A673 (cell line): Measurements from ENCODE around the gene DYDC2. TPM values are rescaled to one million over a fixed set of nuclear protein-coding genes. Genes with fewer than 3 reads are reported as not detected.

Source experiments
- BruUV-seq: library from RNA; stranded (reverse); fragments of 400-500 nt; replicated peaks from 2 replicates; lab custom pipeline; 2021; lab: Mats Ljungman, UMichigan
- CTCF ChIA-PET: fragments of 300-600 bp; sonication (Branson Sonifier 250); formaldehyde crosslinking; loops from one replicate; lab custom pipeline; 2022; ENCODE audit warnings: antibody characterized with exemption; lab: Charles Lee
- POLR2A ChIA-PET: fragments of 300-600 bp; sonication (Branson Sonifier 250); formaldehyde crosslinking; loops from one replicate; lab custom pipeline; 2022; ENCODE audit warnings: antibody characterized with exemption; ENCODE audit not compliant: low non-redundant PET; lab: Charles Lee
- DNase-seq: peaks from one replicate; pipeline ENCODE4 v3.0.0-alpha.2; 2015; ENCODE audit warnings: low spot score
- H3K27ac ChIP-seq: fragments of 200-600 bp; sonication (generic); 2 replicates; pipeline ENCODE4 v1.5.1; 2016; ENCODE audit warnings: mixed run types, low read depth, mild to moderate bottlenecking, mixed read lengths, antibody characterized with exemption, low read length; ENCODE audit not compliant: poor library complexity, severe bottlenecking
- H3K27me3 ChIP-seq: fragments of 200-600 bp; sonication (generic); replicated peaks from 2 replicates; pipeline ENCODE4 v1.6.1; 2017; ENCODE audit warnings: mixed run types, low read depth, mild to moderate bottlenecking, mixed read lengths, antibody characterized with exemption, low read length; ENCODE audit not compliant: insufficient read depth, poor library complexity
- H3K36me3 ChIP-seq: fragments of 200-600 bp; sonication (generic); 2 replicates; pipeline ENCODE4 v1.6.1; 2016; ENCODE audit warnings: mixed run types, mild to moderate bottlenecking, mixed read lengths, antibody characterized with exemption, low read length; ENCODE audit not compliant: insufficient read depth, poor library complexity, severe bottlenecking
- H3K4me1 ChIP-seq: fragments of 200-600 bp; sonication (generic); 2 replicates; pipeline ENCODE4 v1.6.1; 2017; ENCODE audit warnings: mixed run types, mild to moderate bottlenecking, mixed read lengths, antibody characterized with exemption, low read length; ENCODE audit not compliant: insufficient read depth, poor library complexity, severe bottlenecking
- H3K4me3 ChIP-seq: fragments of 200-600 bp; sonication (generic); 2 replicates; pipeline ENCODE4 v1.5.1; 2016; ENCODE audit warnings: low read depth, mixed run types, mild to moderate bottlenecking, mixed read lengths, low read length; ENCODE audit not compliant: poor library complexity, severe bottlenecking
- H3K9me3 ChIP-seq: fragments of 200-600 bp; sonication (generic); 2 replicates; pipeline ENCODE4 v1.6.1; 2016; ENCODE audit warnings: mixed run types, low read depth, mild to moderate bottlenecking, mixed read lengths, antibody characterized with exemption, low read length; ENCODE audit not compliant: poor library complexity, severe bottlenecking
- EZH2 ChIP-seq: fragments of 200-600 bp; sonication (generic); IDR thresholded peaks from 2 replicates; pipeline ENCODE4 v1.6.1; 2017; ENCODE audit warnings: borderline replicate concordance, low read depth, mild to moderate bottlenecking, mixed read lengths, antibody characterized with exemption, low read length; ENCODE audit not compliant: poor library complexity, severe bottlenecking
- intact Hi-C: fragments of 100-400 bp; cut with micrococcal nuclease; formaldehyde crosslinking; loops from one replicate; pipeline ENCODE4 v1.10.0; 2022; ENCODE audit not compliant: unreplicated experiment
- total RNA-seq: library from RNA; stranded (reverse); gene quantifications from 2 replicates; pipeline ENCODE4 v1.2.3, GENCODE V29; 2021
- TF ChIP-seq, protein P1 (sequence below): fragments of 300-800, 200-600 bp; sonication (generic); conservative IDR thresholded peaks from 2 replicates; pipeline ENCODE4 v1.5.1; 2017; ENCODE audit warnings: low read depth, mild to moderate bottlenecking, antibody characterized with exemption, low read length, moderate library complexity, mixed read lengths

DYDC2 gene
- total RNA-seq, 1 experiment from 2014 or later: not detected

DNA sequence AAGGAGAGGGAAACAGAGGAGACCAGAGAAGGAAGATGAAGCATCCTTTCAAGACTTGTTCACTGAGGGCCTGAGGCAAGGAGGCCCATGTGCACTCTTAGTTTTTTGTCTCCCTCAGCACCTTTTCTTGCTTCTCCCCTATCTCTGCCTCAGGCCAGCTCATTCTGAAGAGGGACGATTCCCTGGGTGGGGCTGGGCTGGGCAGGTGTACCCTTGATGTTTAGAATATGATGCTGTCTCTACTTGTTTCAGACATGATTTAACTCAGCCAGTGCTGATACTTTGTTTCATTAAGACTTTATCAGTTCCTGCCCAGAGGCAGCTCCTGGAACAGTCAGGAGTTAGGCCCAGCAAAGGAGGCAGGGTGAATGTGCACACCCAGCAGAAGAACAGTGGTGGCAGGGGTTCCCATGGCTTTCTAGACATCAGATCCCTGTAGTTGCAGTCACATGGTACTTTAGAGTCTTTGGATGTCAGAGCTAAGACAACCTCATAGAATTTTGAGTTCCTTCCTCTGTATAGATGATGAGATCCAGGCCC, 55.2 kb downstream of the DYDC2 start:
- Histone ChIP-seq H3K36me3 (no peaks in the 10 kb centered on the region), H3K4me1 (peaks cover 75% of the 10 kb centered on the region), H3K4me3 (no peak overlapping the region), H3K9me3 (no peaks in the 10 kb centered on the region), H3K27ac (peak overlapping the region; percentile 67), H3K27me3 (no peaks in the 10 kb centered on the region)
- intact Hi-C loops: no loop called here
- BruUV-seq: no TSS peak
- ChIA-PET CTCF (no interaction called here), POLR2A (no interaction called here)
- TF ChIP-seq EZH2: no peak
- TF ChIP-seq, protein P1, sequence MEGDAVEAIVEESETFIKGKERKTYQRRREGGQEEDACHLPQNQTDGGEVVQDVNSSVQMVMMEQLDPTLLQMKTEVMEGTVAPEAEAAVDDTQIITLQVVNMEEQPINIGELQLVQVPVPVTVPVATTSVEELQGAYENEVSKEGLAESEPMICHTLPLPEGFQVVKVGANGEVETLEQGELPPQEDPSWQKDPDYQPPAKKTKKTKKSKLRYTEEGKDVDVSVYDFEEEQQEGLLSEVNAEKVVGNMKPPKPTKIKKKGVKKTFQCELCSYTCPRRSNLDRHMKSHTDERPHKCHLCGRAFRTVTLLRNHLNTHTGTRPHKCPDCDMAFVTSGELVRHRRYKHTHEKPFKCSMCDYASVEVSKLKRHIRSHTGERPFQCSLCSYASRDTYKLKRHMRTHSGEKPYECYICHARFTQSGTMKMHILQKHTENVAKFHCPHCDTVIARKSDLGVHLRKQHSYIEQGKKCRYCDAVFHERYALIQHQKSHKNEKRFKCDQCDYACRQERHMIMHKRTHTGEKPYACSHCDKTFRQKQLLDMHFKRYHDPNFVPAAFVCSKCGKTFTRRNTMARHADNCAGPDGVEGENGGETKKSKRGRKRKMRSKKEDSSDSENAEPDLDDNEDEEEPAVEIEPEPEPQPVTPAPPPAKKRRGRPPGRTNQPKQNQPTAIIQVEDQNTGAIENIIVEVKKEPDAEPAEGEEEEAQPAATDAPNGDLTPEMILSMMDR: no peak
- DNase-seq: no peak

DNA sequence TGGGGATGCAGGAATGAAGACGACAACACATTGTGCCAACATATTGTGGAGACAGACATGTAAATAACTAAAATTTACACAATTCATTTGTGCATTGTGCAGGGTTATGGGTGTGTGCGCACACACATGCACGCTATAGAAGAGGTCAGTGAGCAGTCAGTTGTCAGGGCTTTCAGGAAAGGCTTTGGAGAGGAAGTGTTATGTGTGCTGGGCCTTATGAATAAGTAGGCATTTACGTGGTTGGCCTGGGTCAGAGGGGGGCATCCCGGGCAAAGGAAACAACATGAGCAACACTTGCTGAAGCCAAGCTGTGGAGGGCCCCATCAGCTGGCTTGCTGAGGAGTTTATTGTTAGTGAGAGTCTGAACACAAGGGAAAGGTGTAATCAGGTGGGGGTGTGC, 55.9 kb downstream of the DYDC2 start:
- POLR2A ChIA-PET: no interaction called here
- intact Hi-C loops: no loop called here
- Histone ChIP-seq H3K4me3 (no peak overlapping the region), H3K36me3 (no peaks in the 10 kb centered on the region), H3K27me3 (no peaks in the 10 kb centered on the region), H3K4me1 (peaks cover 77% of the 10 kb centered on the region), H3K9me3 (no peaks in the 10 kb centered on the region), H3K27ac (peak overlapping the region; percentile 67)
- no peak for DNase-seq
- TF ChIP-seq EZH2: no peak
- TF ChIP-seq, protein P1: no peak
- BruUV-seq: no TSS peak
- CTCF ChIA-PET: no interaction called here

DNA sequence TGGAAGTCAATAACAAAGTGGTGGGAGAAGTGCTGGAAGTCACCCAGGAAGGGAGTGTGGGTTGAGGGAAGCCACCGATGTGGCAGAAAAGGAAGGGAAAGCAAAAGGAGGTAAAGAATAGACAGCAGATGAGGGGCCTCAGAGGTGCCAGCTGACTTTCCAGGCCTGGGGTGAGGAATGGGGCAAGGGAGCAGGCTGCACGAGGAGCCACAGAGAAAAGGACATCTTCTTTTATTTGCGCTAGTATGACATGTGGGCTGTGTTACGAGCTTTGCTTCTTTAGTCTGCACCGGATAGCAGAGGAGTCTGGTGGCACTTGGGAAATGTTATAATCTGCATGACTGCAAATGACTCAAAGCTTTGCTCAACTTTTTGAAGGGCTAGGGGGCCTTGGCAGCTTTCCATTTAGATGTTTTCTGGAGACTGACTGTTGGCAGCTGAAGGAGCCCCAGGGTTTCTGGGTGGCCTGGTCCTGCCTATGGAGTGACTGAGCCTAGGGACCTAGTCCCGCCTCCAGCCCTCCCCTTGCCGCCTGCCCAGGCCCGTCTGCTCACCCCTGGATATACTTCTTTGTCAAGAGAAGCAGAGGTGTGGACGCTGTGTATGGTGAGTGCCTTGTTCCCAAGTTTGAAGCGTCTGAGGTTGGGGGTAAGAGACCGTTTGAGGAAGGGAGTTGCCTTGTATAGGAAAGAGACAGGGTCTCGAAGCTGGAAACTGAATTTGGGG, 56.9 kb downstream of the DYDC2 start:
- intact Hi-C loops: no loop called here
- Histone ChIP-seq H3K27me3 (no peaks in the 10 kb centered on the region), H3K9me3 (no peaks in the 10 kb centered on the region), H3K4me1 (peaks cover 71% of the 10 kb centered on the region), H3K27ac (peak overlapping the region; percentile 67), H3K4me3 (no peak overlapping the region), H3K36me3 (no peaks in the 10 kb centered on the region)
- TF ChIP-seq, protein P1: no peak
- TF ChIP-seq EZH2: no peak
- ChIA-PET CTCF (no interaction called here), POLR2A (no interaction called here)
- DNase-seq: peak; percentile 95
- no TSS peak for BruUV-seq
